Activated CD4-positive, alpha-beta T cell treated with anti-CD3 and anti-CD28 coated beads for 36 hours (primary cell): ENCODE data around the gene EIF3I. TPM values are rescaled to one million over a fixed set of nuclear protein-coding genes. Genes with fewer than 3 reads are reported as not detected.

Experiments
- ATAC-seq: fragments of 200-7000 bp; cut with Tn5 transposase; one replicate; pipeline ENCODE4 v1.10.0; 2021; ENCODE audit warnings: mild to moderate bottlenecking, moderate library complexity
- CTCF ChIA-PET: fragments of 350-600 bp; sonication (Branson Sonifier 250); formaldehyde crosslinking; loops from one replicate; lab custom pipeline; 2021; ENCODE audit warnings: antibody characterized with exemption; lab: Charles Lee
- POLR2A ChIA-PET: fragments of 350-600 bp; sonication (Branson Sonifier 250); formaldehyde crosslinking; loops from one replicate; lab custom pipeline; 2021; ENCODE audit warnings: antibody characterized with exemption, inconsistent platforms; lab: Charles Lee
- DNase-seq: peaks from one replicate; pipeline ENCODE4 v3.0.0-alpha.2; 2020
- H3K27ac Mint-ChIP-seq: one replicate; pipeline ENCODE4 v1.8.0; 2021; ENCODE audit warnings: mixed read lengths
- H3K27me3 Mint-ChIP-seq: one replicate; pipeline ENCODE4 v1.8.0; 2021; ENCODE audit warnings: mixed read lengths
- H3K36me3 Mint-ChIP-seq: one replicate; pipeline ENCODE4 v1.8.0; 2021; ENCODE audit warnings: low read depth, mixed read lengths
- H3K4me1 Mint-ChIP-seq: one replicate; pipeline ENCODE4 v1.8.0; 2021; ENCODE audit warnings: mixed read lengths
- H3K4me3 Mint-ChIP-seq: one replicate; pipeline ENCODE4 v1.8.0; 2021; ENCODE audit warnings: mild to moderate bottlenecking, moderate library complexity, mixed read lengths
- H3K9me3 Mint-ChIP-seq: one replicate; pipeline ENCODE4 v1.8.0; 2021; ENCODE audit warnings: low read depth, mixed read lengths
- intact Hi-C, 2 experiments: fragments of 100-400 bp; cut with DNase I in 1 of 2; cut with micrococcal nuclease in 1 of 2; formaldehyde crosslinking; loops; one replicate each; pipeline versions ENCODE4 v1.14.2 to v1.15.1; 2022 to 2024; cut with DNase I, micrococcal nuclease
- total RNA-seq, 2 experiments: library from RNA; stranded (reverse); gene quantifications; one replicate each; pipeline ENCODE4 v1.2.3, GENCODE V29; 2021

Gene EIF3I
- total RNA-seq, 2 experiments from 2014 or later, result 299 to 349 TPM

DNA sequence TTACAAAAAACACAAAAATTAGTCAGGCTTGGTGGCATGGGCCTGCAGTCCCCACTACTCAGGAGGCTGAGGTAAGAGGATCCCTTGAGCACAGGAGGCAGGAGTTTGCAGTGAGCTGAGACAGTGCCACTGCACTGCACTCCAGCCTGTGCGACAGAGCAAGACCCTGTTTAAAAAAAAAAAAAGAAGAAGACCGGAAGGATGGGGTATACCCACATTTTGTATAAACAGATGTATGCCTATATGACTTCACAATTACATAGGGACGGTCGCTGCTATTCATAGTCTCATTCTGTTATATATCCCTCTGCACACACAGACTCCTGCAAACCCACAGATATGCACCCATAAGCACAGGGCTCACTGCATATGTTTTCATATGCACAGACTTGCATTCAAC, 41.5 kb downstream of the EIF3I start:
- Mint-ChIP-seq H3K4me3 (no peak overlapping the region), H3K36me3 (peaks cover 32% of the 10 kb centered on the region), H3K9me3 (no peaks in the 10 kb centered on the region), H3K27ac (peak overlapping the region; percentile 90), H3K4me1 (peaks cover 51% of the 10 kb centered on the region), H3K27me3 (no peaks in the 10 kb centered on the region)
- DNase-seq (peak; percentile 47), ATAC-seq (peak; percentile 69)
- intact Hi-C loops, result loop anchor here in 1 of 2 experiments (1.0 to 10.0 kb wide), 2 partner anchors 7 to 329 kb away; partner anchors contain the start of gene PTP4A2
- POLR2A ChIA-PET, result no interaction called here
- CTCF ChIA-PET, result no interaction called here

DNA sequence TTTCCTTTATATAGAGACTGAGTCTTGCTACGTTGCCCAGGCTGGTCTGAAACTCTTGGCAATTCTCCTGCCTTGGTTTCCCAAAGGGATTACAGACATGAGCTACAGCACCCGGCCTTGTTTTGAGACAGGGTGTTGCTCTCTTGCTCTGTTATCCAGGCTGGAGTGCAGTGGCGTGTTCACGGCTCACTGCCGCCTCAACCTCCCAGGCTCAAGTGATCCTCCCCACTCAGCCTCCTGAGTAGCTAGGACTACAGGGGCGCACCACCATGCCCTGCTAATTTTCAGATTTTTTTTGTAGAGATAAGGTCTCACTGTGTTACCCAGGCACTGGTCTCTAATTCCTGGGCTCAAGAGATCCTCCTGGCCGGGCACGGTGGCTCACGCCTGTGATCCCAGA, 43.6 kb downstream of the EIF3I start:
- no peak overlapping the region for H3K4me3 Mint-ChIP-seq
- CTCF ChIA-PET, result interaction anchor here (0.7 to 1.8 kb wide), 3 partner anchors 15 to 23 kb away, joined by 3 to 4 read pairs (median 3); no protein-coding TSS in a partner anchor
- POLR2A ChIA-PET, result interaction anchor here (0.6 to 1.4 kb wide), 3 partner anchors 12 to 89 kb away, joined by 5 to 6 read pairs (median 6); no protein-coding TSS in a partner anchor
- peaks cover 27% of the 10 kb centered on the region for H3K36me3 Mint-ChIP-seq
- H3K27ac Mint-ChIP-seq, result peak overlapping the region; percentile 77
- no peak for DNase-seq
- peaks cover 48% of the 10 kb centered on the region for H3K4me1 Mint-ChIP-seq
- no peaks in the 10 kb centered on the region for H3K9me3 Mint-ChIP-seq
- intact Hi-C loops, result loop anchor here in 1 of 2 experiments (10.0 kb wide), 1 partner anchor 331 kb away; the partner anchor contains the start of gene PTP4A2
- no peaks in the 10 kb centered on the region for H3K27me3 Mint-ChIP-seq
- ATAC-seq, result no peak

DNA sequence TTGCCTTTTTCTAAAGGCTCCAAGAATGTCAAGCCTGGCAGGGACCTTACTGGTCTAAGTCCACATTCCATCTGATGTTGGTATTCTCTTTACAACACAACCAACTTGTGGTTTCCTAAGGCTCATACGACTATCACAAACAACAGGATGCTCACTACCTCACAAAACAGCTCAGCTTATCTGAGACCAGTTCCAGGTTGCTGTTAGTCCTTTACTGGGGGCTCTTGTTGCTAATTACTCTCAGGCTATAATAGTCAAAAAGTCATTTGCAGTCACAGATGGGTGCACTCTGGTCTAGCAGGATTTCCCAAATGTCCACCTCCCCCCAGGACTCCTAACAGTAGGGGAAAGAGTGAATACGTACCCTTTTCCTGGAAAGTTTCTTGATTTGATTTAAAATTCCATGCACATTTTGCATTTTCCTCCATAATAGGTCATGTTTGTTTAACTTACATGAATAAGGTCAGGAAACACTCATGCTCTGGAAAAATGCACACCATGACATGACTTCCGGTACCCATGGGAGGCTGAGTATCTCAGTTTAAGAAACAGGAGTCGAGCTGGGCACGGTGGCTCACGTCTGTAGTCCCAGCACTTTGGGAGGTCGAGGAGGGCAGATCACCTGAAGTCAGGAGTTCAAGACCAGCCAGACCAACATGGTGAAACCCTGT, 44.8 kb downstream of the EIF3I start:
- Mint-ChIP-seq H3K27ac (peak overlapping the region; percentile 97), H3K36me3 (peaks cover 34% of the 10 kb centered on the region), H3K9me3 (no peaks in the 10 kb centered on the region), H3K27me3 (no peaks in the 10 kb centered on the region), H3K4me3 (peak overlapping the region; percentile 36), H3K4me1 (peaks cover 60% of the 10 kb centered on the region)
- intact Hi-C loops, result loop anchor here in 1 of 2 experiments (10.0 kb wide), 1 partner anchor 332 kb away; the partner anchor contains the start of gene PTP4A2
- CTCF ChIA-PET, result no interaction called here
- ATAC-seq (peak; percentile 40), DNase-seq (peak; percentile 49)
- POLR2A ChIA-PET, result no interaction called here

DNA sequence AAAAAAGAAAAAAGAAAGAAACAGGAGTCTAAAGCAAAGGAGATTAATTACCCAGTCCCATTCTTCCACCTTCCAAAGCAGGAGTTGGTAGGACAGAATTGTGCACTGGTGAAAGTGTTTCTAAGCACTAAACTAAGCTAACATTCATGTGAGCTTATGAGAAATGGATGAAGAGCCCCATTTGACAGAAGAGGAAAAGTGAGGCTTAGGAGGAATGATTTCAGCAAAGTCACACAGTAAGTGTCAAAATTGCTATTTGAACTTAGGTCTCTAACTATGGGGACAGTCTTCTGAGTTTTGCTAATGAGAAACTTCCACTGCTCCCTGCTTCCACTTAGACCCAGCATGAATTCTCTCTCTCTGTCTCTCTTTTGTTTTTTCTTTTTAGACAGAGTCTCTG, 47.5 kb downstream of the EIF3I start:
- ChIA-PET POLR2A (interaction anchor here (1.1 kb wide), 1 partner anchor 43 kb away, joined by 11 read pairs; no protein-coding TSS in a partner anchor), CTCF (interaction anchor here (0.6 to 0.7 kb wide), 2 partner anchors 16 to 50 kb away, joined by 3 to 4 read pairs; no protein-coding TSS in a partner anchor)
- intact Hi-C loops, result loop anchor here (5.0 to 10.0 kb wide), 3 partner anchors 47 to 1522 kb away; partner anchors contain the start of genes EIF3I (in 1 of the 2), PTP4A2 (in 1 of the 2) and TMEM234 (in 1 of the 2)
- Mint-ChIP-seq H3K27me3 (no peaks in the 10 kb centered on the region), H3K9me3 (no peaks in the 10 kb centered on the region), H3K36me3 (peaks cover 40% of the 10 kb centered on the region), H3K27ac (peak overlapping the region; percentile 9), H3K4me1 (peaks cover 67% of the 10 kb centered on the region), H3K4me3 (no peak overlapping the region)
- no peak for ATAC-seq
- DNase-seq, result no peak

DNA sequence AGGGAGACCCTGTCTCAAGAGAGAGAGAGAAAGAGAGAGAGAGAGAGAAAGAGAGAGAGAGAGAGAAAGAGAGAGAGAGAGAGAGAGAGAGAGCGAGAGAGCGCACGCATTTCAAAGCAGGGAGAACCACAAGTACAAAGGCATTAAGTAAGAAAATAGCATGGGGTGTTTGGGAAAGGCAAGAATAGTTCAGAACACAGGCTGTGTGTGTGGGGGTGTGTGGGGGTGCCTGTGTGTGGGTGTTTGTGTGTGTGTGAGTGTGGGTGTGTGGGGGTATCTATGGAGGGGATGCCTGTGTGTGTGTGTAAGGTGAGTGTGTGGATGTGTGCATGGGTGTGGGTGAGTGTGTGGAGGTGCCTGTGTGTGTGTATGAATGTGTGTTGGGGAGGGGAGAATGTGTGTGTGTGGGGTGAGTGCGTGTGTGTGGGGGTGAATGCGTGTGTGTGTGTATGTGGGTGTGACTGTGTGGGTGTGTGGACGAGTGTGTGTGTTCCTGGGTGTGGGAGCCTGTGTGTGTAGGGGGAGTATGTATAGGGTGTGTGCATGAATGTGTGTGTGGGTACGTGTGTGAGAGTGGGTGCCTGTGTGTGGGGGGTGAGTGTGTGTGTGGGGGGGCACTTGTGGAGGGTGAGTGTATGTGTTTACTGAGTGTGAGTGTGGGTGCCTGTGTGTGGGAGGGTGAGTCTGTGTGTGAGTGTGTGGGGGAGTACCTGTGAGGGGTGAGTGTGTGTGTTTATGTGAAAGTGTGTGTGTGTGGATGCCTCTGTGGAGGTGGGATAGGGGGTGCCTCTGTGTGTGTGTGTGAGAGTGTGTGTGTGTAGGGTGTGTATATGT, 50.6 kb downstream of the EIF3I start:
- H3K4me3 Mint-ChIP-seq, result peak overlapping the region; percentile 62
- peak; percentile 21 for ATAC-seq
- peaks cover 58% of the 10 kb centered on the region for H3K4me1 Mint-ChIP-seq
- H3K27me3 Mint-ChIP-seq, result no peaks in the 10 kb centered on the region
- H3K36me3 Mint-ChIP-seq, result peaks cover 50% of the 10 kb centered on the region
- ChIA-PET POLR2A (interaction anchor here (1.0 to 1.6 kb wide), 2 partner anchors 32 to 72 kb away, joined by 3 to 4 read pairs; no protein-coding TSS in a partner anchor), CTCF (interaction anchor here (0.7 kb wide), 1 partner anchor 80 kb away, joined by 4 read pairs; no protein-coding TSS in a partner anchor)
- H3K9me3 Mint-ChIP-seq, result no peaks in the 10 kb centered on the region
- H3K27ac Mint-ChIP-seq, result peak overlapping the region; percentile 94
- peak; percentile 51 for DNase-seq
- intact Hi-C loops, result loop anchor here (1.0 to 5.0 kb wide), 6 partner anchors 16 to 1525 kb away; partner anchors contain the start of genes EIF3I (in 2 of the 2) and TMEM234 (in 2 of the 2)

DNA sequence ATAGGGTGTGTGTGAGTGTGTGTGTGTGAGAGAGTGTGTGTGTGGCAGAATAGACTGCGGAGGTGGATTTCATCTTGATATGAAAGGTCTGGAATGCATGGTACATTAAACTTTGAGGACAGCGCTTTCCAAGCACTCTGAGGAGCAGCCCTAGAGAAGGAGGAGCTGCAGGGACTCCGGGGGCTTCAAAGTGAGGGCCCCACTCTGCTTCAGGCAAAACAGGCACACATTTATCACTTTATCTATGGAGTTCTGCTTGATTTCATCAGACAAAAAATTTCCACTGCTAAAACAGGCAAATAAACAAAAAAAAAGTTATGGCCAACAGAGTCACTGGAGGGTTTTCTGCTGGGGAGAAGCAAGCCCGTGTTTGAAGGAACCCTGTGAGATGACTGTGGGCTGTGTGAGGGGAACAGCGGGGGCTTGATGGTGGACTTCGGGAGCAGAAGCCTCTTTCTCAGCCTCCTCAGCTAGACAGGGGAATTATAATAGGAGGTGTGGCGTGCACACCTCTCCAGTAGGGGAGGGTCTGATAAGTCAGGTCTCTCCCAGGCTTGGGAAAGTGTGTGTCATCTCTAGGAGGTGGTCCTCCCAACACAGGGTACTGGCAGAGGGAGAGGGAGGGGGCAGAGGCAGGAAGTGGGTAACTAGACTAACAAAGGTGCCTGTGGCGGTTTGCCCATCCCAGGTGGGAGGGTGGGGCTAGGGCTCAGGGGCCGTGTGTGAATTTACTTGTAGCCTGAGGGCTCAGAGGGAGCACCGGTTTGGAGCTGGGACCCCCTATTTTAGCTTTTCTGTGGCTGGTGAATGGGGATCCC, 51.4 kb downstream of the EIF3I start:
- H3K4me1 Mint-ChIP-seq, result peaks cover 58% of the 10 kb centered on the region
- ChIA-PET CTCF (interaction anchor here (0.9 to 1.5 kb wide), 4 partner anchors 15 to 24 kb away, joined by 3 to 8 read pairs (median 4); partner anchors contain the start of gene HDAC1), POLR2A (interaction anchor here (0.6 to 1.6 kb wide), 4 partner anchors 25 to 121 kb away, joined by 3 to 6 read pairs (median 4); partner anchors contain the start of gene BSDC1)
- intact Hi-C loops, result loop anchor here (1.0 to 5.0 kb wide), 7 partner anchors 17 to 1526 kb away; partner anchors contain the start of genes EIF3I (in 2 of the 2) and TMEM234 (in 2 of the 2)
- H3K27ac Mint-ChIP-seq, result peak overlapping the region; percentile 94
- H3K36me3 Mint-ChIP-seq, result peaks cover 58% of the 10 kb centered on the region
- H3K27me3 Mint-ChIP-seq, result no peaks in the 10 kb centered on the region
- DNase-seq, result peak; percentile 91
- H3K9me3 Mint-ChIP-seq, result no peaks in the 10 kb centered on the region
- peak overlapping the region; percentile 62 for H3K4me3 Mint-ChIP-seq
- ATAC-seq, result peak; percentile 93

DNA sequence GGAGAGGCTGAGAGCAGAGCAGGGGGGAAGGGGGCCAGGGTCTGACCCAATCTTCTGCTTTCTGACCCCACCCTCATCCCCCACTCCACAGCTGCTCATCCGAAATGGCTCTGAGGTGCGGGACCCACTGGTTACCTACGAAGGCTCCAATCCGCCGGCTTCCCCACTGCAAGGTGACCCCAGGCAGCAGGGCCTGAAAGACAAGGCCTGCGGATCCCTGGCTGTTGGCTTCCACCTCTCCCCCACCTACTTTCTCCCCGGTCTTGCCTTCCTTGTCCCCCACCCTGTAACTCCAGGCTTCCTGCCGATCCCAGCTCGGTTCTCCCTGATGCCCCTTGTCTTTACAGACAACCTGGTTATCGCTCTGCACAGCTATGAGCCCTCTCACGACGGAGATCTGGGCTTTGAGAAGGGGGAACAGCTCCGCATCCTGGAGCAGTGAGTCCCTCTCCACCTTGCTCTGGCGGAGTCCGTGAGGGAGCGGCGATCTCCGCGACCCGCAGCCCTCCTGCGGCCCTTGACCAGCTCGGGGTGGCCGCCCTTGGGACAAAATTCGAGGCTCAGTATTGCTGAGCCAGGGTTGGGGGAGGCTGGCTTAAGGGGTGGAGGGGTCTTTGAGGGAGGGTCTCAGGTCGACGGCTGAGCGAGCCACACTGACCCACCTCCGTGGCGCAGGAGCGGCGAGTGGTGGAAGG, 52.6 kb downstream of the EIF3I start:
- intact Hi-C loops, result loop anchor here (1.0 to 5.0 kb wide), 3 partner anchors 17 to 1527 kb away; partner anchors contain the start of genes EIF3I (in 1 of the 2) and TMEM234 (in 1 of the 2)
- ATAC-seq (no peak), DNase-seq (peak; percentile 27)
- Mint-ChIP-seq H3K9me3 (no peaks in the 10 kb centered on the region), H3K4me3 (peak overlapping the region; percentile 62), H3K36me3 (peaks cover 68% of the 10 kb centered on the region), H3K4me1 (peaks cover 52% of the 10 kb centered on the region), H3K27ac (peak overlapping the region; percentile 94), H3K27me3 (no peaks in the 10 kb centered on the region)
- ChIA-PET POLR2A (interaction anchor here (1.3 to 1.6 kb wide), 2 partner anchors 26 to 34 kb away, joined by 4 to 6 read pairs; no protein-coding TSS in a partner anchor), CTCF (interaction anchor here (0.5 to 1.7 kb wide), 6 partner anchors 14 to 127 kb away, joined by 3 to 8 read pairs (median 4); partner anchors contain the start of gene HDAC1)

DNA sequence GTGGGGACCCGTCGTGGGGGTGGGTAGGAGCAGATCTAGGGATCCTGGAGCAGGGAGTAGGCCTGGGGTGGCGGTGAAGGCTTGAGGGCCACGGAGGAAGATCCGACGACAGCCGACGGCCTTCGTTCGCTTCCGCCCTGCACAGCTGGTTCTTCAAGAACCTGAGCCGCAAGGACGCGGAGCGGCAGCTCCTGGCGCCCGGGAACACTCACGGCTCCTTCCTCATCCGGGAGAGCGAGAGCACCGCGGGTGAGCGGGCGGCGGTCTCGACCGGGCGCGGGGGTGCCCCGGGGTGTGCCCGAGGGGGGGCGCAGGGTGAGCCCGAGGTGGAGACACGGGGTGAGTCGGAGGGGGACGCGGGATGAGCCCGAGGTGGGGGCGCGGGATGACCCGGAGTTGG, 53.2 kb downstream of the EIF3I start:
- no peaks in the 10 kb centered on the region for H3K9me3 Mint-ChIP-seq
- ATAC-seq (no peak), DNase-seq (no peak)
- peak overlapping the region; percentile 62 for H3K4me3 Mint-ChIP-seq
- peaks cover 49% of the 10 kb centered on the region for H3K4me1 Mint-ChIP-seq
- CTCF ChIA-PET, result interaction anchor here (0.5 to 1.7 kb wide), 3 partner anchors 13 to 126 kb away, joined by 4 to 6 read pairs (median 5); no protein-coding TSS in a partner anchor
- POLR2A ChIA-PET, result no interaction called here
- peaks cover 69% of the 10 kb centered on the region for H3K36me3 Mint-ChIP-seq
- no peak overlapping the region for H3K27ac Mint-ChIP-seq
- intact Hi-C loops, result no loop called here
- H3K27me3 Mint-ChIP-seq, result no peaks in the 10 kb centered on the region

DNA sequence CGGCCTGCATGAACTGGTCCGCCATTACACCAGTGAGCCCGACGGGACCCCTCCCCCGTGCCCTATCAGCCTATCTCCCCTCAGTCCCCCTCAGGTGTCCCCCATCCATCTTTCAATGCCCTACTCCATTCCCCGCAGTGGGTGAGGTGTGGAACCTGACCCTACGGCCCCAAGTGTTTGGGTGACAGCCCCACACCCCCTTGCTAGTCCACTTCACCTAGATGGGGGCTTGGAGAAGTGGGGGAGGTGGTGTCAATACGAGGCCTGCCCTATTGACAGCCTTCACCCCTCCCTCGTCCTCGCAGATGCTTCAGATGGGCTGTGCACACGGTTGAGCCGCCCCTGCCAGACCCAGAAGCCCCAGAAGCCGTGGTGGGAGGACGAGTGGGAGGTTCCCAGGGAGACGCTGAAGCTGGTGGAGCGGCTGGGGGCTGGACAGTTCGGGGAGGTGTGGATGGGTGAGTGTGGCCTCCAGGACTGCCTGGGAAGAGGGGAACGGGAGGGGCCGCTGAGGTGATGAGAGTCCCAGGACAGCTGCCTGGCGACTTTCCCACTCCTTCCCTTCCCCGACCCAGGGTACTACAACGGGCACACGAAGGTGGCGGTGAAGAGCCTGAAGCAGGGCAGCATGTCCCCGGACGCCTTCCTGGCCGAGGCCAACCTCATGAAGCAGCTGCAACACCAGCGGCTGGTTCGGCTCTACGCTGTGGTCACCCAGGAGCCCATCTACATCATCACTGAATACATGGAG, 54.0 kb downstream of the EIF3I start:
- CTCF ChIA-PET, result interaction anchor here (1.7 kb wide), 1 partner anchor 36 kb away, joined by 6 read pairs; no protein-coding TSS in a partner anchor
- Mint-ChIP-seq H3K27me3 (no peaks in the 10 kb centered on the region), H3K4me1 (peaks cover 46% of the 10 kb centered on the region)

More for the DNA sequence above, 54.0 kb downstream of the EIF3I start:
- DNase-seq (no peak), ATAC-seq (no peak)
- POLR2A ChIA-PET, result no interaction called here
- Mint-ChIP-seq H3K9me3 (no peaks in the 10 kb centered on the region), H3K27ac (no peak overlapping the region), H3K4me3 (no peak overlapping the region), H3K36me3 (peaks cover 69% of the 10 kb centered on the region)
- intact Hi-C loops, result no loop called here
